Esophagus muscularis mucosa (tissue), 4 donors: Measurements from ENCODE around the gene MRPS33. TPM values are rescaled to one million over a fixed set of nuclear protein-coding genes. Genes with fewer than 3 reads are reported as not detected.

Experiments
- DNase-seq: peaks from one replicate; pipeline ENCODE4 v3.0.0-alpha.2; 2017; ENCODE audit errors: extremely low spot score
- H3K27ac ChIP-seq, 4 donors: fragments of 200-600 bp; sonication (generic); replicated peaks in 1 of 4; 1 replicate in 3 of 4; 2 replicates in 1 of 4; pipeline ENCODE4 v1.5.1; 2016 to 2019; ENCODE audit warnings: mild to moderate bottlenecking in 1 of 4
- H3K27me3 ChIP-seq, 4 donors: fragments of 200-600 bp; sonication (generic); one replicate each; pipeline versions ENCODE4 v1.5.1 to v1.6.0; 2016 to 2019
- H3K36me3 ChIP-seq, 4 donors: fragments of 200-600 bp; sonication (generic); one replicate each; pipeline ENCODE4 v1.5.1; 2016 to 2019
- H3K4me1 ChIP-seq, 4 donors: fragments of 200-600 bp; sonication (generic); one replicate each; pipeline ENCODE4 v1.5.1; 2016 to 2019
- H3K4me3 ChIP-seq, 4 donors: fragments of 200-600 bp; sonication (generic); 1 replicate in 2 of 4; 2 replicates in 2 of 4; pipeline ENCODE4 v1.5.1; 2016 to 2019; ENCODE audit warnings: mild to moderate bottlenecking in 4 of 4, moderate library complexity in 1 of 4
- H3K9me3 ChIP-seq, 4 donors: fragments of 200-600 bp; sonication (generic); 1 replicate in 3 of 4; 2 replicates in 1 of 4; pipeline ENCODE4 v1.5.1; 2016 to 2019
- EP300 ChIP-seq: sonication (generic); formaldehyde crosslinking; IDR thresholded peaks from one replicate; pipeline ENCODE4 v1.6.1; 2017; ENCODE audit warnings: antibody characterized with exemption
- POLR2A ChIP-seq: fragments of 450-650 bp; IDR thresholded peaks from one replicate; pipeline ENCODE4 v1.6.1; 2017; ENCODE audit warnings: antibody characterized with exemption, moderate library complexity, mild to moderate bottlenecking, low read depth
- POLR2AphosphoS5 ChIP-seq, 2 donors: sonication (generic); formaldehyde crosslinking; IDR thresholded peaks; one replicate each; pipeline ENCODE4 v1.6.1; 2017; ENCODE audit warnings: antibody characterized with exemption in 2 of 2
- WGBS: methylation state at CpG from one replicate; pipeline ENCODE4 v1.1.5; 2018; 5-methylcytosine and 5-hydroxymethylcytosine counted together
- intact Hi-C: fragments of 100-400 bp; cut with DNase I; formaldehyde crosslinking; loops from one replicate; pipeline ENCODE4 v1.15.1; 2023
- total RNA-seq, 4 donors: library from RNA; depleted of rRNA; stranded (reverse); fragments of >200 nt; gene quantifications; one replicate each; pipeline versions ENCODE4 v1.1.0 to v1.2.1, GENCODE V29; 2016
- TF ChIP-seq, protein P1 (sequence below), 3 experiments: fragments of 200-600 bp in 2 of 3; fragments of 450-650 bp in 1 of 3; sonication (generic) in 2 of 3; IDR thresholded peaks; one replicate each; pipeline ENCODE4 v1.5.1; 2017 to 2019; ENCODE audit warnings: antibody characterized with exemption in 3 of 3, mild to moderate bottlenecking in 2 of 3, moderate library complexity in 1 of 3

MRPS33 gene
- total RNA-seq, 4 donors from 2014 or later: 13.6 to 27.8 (median 25.3) TPM

DNA sequence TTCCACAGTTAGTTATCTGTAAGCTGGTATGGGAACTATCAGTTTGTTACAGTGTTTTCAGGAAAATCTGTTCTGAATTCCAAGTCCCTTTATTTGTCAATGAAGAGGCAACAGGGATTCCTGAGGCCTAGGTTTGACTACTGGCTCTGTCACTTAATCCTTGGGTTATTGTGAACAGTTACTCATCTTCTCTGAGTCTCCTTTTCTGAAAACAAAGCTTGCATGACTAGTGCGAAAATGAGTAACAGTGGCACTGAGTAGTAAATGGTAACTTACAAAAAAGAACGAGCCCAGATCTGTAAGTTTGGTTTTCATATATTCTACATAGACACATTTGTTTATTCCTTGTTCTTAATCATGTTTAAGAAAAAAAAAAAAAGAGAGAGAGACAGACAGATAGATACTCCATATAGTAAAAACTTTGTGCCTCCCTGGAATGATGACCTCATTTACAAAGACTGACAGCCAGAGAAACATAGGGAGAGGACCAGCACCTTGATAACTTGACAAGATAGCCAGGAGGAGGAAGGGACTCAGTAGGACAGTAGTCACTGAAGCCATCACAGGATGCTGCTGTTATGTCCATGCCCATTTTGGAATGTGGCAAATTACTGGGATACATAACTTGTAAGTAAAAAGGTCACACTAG lies 1.9 kb downstream of the MRPS33 start:
- intact Hi-C loops: loop anchor here (2.0 to 10.0 kb wide), 3 partner anchors 86 to 532 kb away; partner anchors contain the start of gene NDUFB2
- Histone ChIP-seq H3K9me3 (no peaks in the 10 kb centered on the region), H3K36me3 (peaks cover 11 to 27% (median 25%) of the 10 kb centered on the region in 4 donors), H3K4me3 (no peak overlapping the region), H3K27me3 (no peaks in the 10 kb centered on the region), H3K27ac (no peak overlapping the region), H3K4me1 (peaks cover 11 to 24% (median 14%) of the 10 kb centered on the region in 4 donors)
- WGBS: 87% methylated on average over 2 of the region's 2 CpGs
- no peak for DNase-seq
- TF ChIP-seq POLR2AphosphoS5 (IDR thresholded peaks at IDR 0.05) (no peak), POLR2A (no peak), EP300 (no peak)
- TF ChIP-seq, protein P1, sequence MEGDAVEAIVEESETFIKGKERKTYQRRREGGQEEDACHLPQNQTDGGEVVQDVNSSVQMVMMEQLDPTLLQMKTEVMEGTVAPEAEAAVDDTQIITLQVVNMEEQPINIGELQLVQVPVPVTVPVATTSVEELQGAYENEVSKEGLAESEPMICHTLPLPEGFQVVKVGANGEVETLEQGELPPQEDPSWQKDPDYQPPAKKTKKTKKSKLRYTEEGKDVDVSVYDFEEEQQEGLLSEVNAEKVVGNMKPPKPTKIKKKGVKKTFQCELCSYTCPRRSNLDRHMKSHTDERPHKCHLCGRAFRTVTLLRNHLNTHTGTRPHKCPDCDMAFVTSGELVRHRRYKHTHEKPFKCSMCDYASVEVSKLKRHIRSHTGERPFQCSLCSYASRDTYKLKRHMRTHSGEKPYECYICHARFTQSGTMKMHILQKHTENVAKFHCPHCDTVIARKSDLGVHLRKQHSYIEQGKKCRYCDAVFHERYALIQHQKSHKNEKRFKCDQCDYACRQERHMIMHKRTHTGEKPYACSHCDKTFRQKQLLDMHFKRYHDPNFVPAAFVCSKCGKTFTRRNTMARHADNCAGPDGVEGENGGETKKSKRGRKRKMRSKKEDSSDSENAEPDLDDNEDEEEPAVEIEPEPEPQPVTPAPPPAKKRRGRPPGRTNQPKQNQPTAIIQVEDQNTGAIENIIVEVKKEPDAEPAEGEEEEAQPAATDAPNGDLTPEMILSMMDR (IDR thresholded peaks at IDR 0.05): no peak

- no peak for TF ChIP-seq POLR2AphosphoS5 (IDR thresholded peaks at IDR 0.05)
- TF ChIP-seq, protein P1 (IDR thresholded peaks at IDR 0.05): peak; percentile 45 to 58 (median 48)
- TF ChIP-seq EP300: no peak
- H3K27ac ChIP-seq: no peak overlapping the region
- no peak overlapping the region for H3K4me3 ChIP-seq
- WGBS: 23% methylated on average over 3 of the region's 3 CpGs
- H3K4me1 ChIP-seq: peaks cover 11 to 24% (median 14%) of the 10 kb centered on the region in 4 donors
- H3K36me3 ChIP-seq: peaks cover 11 to 33% (median 32%) of the 10 kb centered on the region in 4 donors
- H3K27me3 ChIP-seq: no peaks in the 10 kb centered on the region
- intact Hi-C loops: loop anchor here (2.0 to 10.0 kb wide), 3 partner anchors 85 to 533 kb away; partner anchors contain the start of gene NDUFB2
- no peak for DNase-seq
- no peaks in the 10 kb centered on the region for H3K9me3 ChIP-seq
These were observed 2.6 kb downstream of the MRPS33 start for GRCh38 chr7:141012044-141012685.

DNA sequence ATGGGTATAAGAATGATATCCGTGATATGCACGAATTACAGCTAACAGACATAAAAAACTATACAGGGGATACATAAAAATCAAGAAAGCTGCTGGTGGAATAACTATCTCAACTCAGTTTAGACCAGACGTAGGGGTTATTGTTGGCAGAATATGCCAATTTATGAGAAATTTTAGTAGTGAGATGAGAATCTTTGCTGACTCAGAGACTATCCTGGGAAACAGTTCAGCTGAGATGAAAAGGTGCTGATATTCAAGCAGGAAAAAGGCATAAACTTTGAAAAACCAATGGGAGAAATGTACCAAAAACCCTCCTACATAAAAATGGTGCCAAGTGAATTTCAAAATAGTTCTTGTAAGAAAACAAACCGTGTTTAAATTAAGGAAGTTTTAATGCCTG lies 3.3 kb downstream of the MRPS33 start:
- Histone ChIP-seq H3K27ac (no peak overlapping the region), H3K4me1 (peaks cover 11 to 24% (median 14%) of the 10 kb centered on the region in 4 donors), H3K4me3 (no peak overlapping the region), H3K9me3 (no peaks in the 10 kb centered on the region), H3K27me3 (no peaks in the 10 kb centered on the region), H3K36me3 (peaks cover 11 to 41% (median 39%) of the 10 kb centered on the region in 4 donors)
- intact Hi-C loops: loop anchor here (10.0 kb wide), 2 partner anchors 317 to 533 kb away; partner anchors contain the start of gene NDUFB2
- 69% methylated on average over 4 of the region's 4 CpGs for WGBS
- TF ChIP-seq, protein P1 (IDR thresholded peaks at IDR 0.05): no peak
- TF ChIP-seq POLR2A: no peak
- no peak for TF ChIP-seq POLR2AphosphoS5 (IDR thresholded peaks at IDR 0.05)
- TF ChIP-seq EP300: no peak
- no peak for DNase-seq

- Histone ChIP-seq H3K27me3 (no peaks in the 10 kb centered on the region), H3K27ac (no peak overlapping the region), H3K4me3 (no peak overlapping the region), H3K9me3 (no peaks in the 10 kb centered on the region), H3K36me3 (peaks cover 10 to 38% (median 33%) of the 10 kb centered on the region in 4 donors), H3K4me1 (no peaks in the 10 kb centered on the region)
- 69% methylated on average over 8 of the region's 8 CpGs for WGBS
- intact Hi-C loops: no loop called here
- DNase-seq: no peak
- TF ChIP-seq POLR2AphosphoS5 (IDR thresholded peaks at IDR 0.05) (no peak), EP300 (no peak), POLR2A (no peak)
- TF ChIP-seq, protein P1 (IDR thresholded peaks at IDR 0.05): no peak
These were observed 11.3 kb downstream of the MRPS33 start for GRCh38 chr7:141003172-141004065.
